ENCODE measurements around the gene ACBD3.

GRCh38 chr1:226098870-226099835 lies 87.4 kb downstream of the ACBD3 start:
- TF ChIP-seq EZH2 (IDR thresholded peaks at IDR 0.05; ENCODE audit: insufficient read depth, poor library complexity, severe bottlenecking) (no peak), EZH2phosphoT487 (IDR thresholded peaks at IDR 0.05; ENCODE audit: insufficient read depth, low read depth) (no peak)
